Skin epidermis (tissue), 12 donors: ENCODE measurements around the gene AQR.

Source experiments
- H3K27ac ChIP-seq, 21 experiments: fragments of 200-600 bp; sonication (generic) in 11 of 21; one replicate each; pipeline ENCODE4 v1.5.0; 2020; ENCODE audit warnings: mild to moderate bottlenecking in 3 of 21, inconsistent platforms in 2 of 21, moderate library complexity in 2 of 21
- H3K4me3 ChIP-seq, 7 experiments: fragments of 200-600 bp; sonication (generic) in 2 of 7; one replicate each; pipeline ENCODE4 v1.5.0; 2020; ENCODE audit warnings: inconsistent platforms in 2 of 7, mild to moderate bottlenecking in 2 of 7, moderate library complexity in 1 of 7

The AQR gene

DNA sequence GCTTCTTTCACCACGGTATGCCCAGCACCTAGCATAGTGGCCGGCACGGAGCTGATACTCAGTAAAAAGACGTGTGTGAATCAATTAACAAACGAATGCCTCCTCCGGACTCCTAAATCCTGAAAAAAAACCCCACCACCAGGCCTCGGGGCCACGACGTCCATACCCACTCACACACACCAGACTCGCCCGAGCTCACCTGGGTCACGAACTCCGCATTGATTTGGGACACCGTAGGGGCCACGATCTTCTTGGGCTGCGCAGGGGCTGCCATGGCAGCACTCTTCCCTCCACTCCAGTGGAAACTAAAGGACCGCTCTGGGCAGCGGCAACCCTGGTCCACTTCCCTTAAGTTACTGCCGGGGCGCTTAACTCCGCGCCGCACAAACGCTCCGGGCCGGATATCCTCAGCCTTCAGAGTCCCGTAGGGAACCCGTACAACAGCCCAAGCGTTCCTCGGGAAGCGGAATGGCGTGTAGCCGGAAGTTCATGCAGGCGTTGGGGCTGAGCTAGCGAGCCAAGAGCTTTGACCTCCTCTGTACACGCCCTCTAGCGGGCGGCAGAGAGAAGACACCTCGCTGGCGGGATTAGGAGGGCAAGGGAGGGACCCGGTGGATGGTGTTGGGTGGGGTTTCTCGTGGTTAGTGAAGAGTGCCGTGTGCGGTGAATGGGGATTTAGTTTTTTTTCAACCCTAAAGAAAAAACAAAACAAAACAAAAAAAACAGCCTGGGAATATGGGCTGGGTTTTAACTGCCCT is at the start of gene AQR:
TSS of gene AQR (minus strand) at position 403 of the 758 bp plus-strand sequence. CDS start at position 274, 129 bp downstream.
- Histone ChIP-seq H3K4me3 (peak within 1 kb of the TSS; percentile 71 to 96 (median 86)), H3K27ac (peak within 1 kb of the TSS; percentile 62 to 92 (median 87))

DNA sequence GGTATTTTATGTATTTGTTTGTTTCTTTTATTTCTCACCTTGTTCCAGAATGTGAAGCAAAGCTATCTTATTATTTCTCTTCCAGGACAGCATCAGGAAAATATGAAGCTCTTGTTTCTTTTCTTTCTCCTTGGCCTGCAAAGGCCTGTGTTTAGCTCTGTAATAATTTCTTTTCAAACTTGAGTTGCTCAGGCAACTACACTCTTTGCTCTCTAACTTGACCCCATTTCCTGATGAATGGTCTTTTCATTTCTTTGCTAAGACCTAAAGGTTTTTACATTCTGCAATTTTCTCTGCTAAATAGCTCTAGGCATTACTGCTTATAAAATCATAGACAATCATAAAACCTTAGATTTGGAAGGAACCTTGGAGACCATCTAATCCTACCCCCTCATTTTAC is 44.7 kb upstream of the AQR start:
- Histone ChIP-seq H3K27ac (no peak overlapping the region), H3K4me3 (no peak overlapping the region)

DNA sequence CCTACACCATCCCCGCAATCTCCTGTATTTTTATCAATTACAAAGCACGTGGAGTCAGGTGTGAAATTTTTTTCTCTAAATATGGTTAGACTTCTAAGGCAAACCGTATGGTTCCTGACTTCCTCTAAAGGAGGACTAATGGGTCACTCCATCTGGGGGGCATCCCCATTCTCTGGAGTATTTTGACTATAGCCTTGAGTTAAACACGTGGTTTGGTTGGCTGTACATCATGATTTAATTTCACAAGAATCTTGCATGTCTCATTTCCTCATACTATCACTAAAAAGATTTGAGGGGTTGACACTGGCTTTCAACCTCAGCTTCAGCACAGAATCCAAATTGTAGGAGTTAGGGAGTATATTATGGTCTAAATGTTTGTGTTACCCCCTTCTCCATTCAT is 43.8 kb upstream of the AQR start:
- H3K4me3 ChIP-seq = no peak overlapping the region
- H3K27ac ChIP-seq = no peak overlapping the region

DNA sequence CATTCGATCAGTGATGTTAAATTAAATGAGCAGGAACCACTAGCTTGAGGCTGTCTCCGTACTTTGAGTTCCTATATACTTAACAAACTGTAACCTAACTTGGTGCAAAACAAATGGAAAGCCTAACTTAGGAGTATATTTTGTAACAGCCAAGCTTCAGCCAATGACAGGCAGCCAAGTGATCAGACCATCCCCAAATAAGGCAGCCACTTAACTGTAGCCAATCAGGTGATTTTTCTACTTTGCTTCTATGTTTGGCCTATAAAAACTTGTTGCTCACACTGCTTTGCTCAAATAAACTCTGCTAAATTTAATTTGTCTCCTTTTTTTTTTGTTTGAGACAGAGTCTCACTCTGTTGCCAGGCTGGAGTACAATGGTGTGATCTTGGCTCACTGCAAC is 37.9 kb upstream of the AQR start:
- H3K27ac ChIP-seq = no peak overlapping the region
- H3K4me3 ChIP-seq = no peak overlapping the region

DNA sequence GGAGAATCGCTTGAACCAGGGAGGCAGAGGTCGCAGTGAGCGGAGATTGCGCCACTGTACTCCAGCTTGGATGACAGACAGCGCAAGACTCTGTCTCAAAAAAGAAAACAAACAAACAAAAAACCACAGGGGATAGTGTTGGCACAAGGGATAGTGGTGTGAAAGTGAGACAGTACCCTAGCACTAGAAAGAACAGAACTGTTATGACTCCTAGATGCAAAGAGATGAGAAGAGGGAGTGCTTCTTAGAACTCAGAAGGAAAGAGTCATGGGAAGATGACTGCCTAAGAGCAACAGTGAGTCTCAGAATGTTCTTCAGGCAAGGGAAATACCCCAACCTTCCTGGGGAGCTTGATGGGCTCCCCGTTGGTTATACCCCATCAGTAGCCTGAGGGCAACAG is 36.4 kb upstream of the AQR start:
- H3K4me3 ChIP-seq = no peak overlapping the region
- no peak overlapping the region for H3K27ac ChIP-seq

DNA sequence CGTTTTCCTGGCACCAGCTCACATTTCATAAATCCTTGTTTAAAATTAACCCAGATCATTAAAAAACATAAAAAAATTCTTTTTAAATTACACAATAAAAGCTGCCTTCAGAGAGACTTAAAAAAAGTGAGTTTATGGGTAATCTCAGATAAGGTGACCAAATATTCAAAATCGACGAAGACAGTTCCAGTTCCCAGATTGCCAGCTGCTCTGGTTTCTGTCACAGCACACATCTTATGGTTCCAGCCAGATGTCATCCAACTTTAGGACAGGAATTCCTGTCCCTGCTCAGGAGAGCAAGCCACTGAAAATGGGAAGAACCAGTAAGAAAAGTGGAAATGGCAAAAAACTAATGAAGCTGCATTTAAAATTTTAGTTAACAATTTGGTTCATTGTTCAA is 34.4 kb upstream of the AQR start:
- H3K27ac ChIP-seq = no peak overlapping the region
- no peak overlapping the region for H3K4me3 ChIP-seq

DNA sequence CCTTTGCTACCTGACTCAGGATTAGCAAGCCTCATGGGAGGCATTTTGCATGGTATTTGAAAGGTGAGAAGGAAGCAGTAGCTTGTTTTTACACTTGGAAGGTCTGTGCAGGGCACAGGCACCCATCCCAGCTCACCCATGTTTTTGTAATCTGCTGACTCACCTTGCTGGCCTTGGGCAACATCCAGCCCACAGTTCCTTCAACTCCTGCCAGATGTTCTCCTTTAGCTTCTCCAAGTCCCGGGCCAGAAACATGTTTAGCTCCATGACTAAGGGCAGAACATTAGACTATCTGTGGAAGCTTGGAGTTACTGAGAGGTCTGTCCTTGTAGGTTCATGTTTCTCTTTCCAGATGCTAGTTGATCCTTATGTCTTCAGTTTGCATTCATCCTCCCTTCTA is 31.0 kb upstream of the AQR start:
- no peak overlapping the region for H3K4me3 ChIP-seq
- H3K27ac ChIP-seq = peak overlapping the region in 5 of 21 experiments; percentile 17 to 42 (median 25)

DNA sequence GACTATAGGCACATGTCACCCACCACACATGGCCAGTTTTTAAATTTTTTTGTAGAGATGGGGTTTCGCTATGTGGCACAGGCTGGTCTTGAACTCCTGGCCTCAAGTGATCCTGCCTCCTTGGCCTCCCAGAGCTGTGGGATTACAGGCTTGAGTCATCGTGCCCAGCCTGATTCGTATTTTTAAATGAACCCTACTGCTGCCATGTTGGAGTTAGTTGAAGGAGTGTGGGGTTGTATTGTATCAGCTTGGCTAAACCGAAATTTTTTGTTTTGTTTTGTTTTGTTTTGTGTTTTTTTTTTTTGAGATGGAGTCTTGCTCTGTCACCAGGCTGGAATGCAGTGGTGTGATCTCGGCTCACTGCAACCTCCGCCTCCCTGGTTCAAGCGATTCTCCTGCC is 30.4 kb upstream of the AQR start:
- peak overlapping the region in 4 of 21 experiments; percentile 23 to 42 (median 31) for H3K27ac ChIP-seq
- H3K4me3 ChIP-seq = no peak overlapping the region

DNA sequence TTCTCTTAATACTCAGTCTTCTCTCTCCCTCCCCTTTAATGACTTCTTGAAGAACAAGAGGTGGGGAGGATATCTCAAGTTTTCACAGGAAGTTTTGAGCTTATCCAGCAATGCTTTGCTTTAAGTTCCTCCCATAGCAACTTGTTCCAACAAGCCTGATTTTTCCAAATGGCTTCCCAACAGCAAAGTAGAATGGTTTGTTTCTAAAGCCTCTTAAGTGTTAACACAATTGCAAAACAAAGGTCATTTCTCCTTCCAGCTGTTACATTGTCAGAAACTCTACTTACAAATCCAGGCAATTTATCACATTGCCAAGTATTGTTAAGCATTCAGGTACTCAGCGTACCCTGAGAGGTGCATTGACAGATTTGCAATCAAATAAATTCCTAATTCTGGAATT is 25.4 kb upstream of the AQR start:
- Histone ChIP-seq H3K4me3 (no peak overlapping the region), H3K27ac (peak overlapping the region in 15 of 21 experiments; percentile 26 to 75 (median 59))

DNA sequence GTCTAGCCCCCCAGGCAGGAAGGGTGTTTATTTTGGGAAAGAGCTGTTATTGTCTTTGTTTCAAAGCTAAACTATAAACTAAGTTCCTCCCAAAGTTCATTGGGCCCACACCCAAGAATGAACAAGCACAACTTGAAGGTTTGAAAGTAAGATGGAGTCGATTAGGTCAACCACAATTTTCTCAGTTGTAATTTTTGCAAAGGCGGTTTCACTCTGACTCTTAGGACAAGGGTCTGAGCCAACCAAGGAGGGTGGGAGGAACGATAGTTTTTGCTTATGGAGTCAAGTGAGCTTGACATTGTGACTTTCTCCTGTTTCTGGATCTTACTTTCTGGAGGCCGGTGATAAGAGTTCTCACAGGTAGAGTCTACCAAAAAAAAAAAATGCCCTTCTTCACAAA is 24.3 kb upstream of the AQR start:
- Histone ChIP-seq H3K4me3 (no peak overlapping the region), H3K27ac (peak overlapping the region in 10 of 21 experiments; percentile 0 to 75 (median 50))

DNA sequence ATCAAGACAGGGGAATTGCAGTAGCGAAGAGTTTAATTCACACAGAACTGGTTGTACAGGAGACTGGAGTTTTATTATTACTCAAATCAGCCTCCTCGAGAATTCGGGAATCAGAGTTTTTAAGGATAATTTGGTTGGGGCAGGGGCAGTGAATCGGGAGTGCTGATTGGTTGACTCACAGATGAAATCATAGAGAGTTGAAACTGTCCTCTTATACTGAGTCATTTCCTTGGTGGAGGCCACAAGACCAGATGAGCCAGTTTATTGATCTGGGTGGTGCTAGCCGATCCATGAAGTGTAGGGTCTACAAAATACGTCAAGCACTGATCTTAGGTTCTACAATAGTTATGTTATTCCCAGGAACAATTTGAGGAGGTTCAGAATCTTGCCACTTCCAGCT is 23.9 kb upstream of the AQR start:
- Histone ChIP-seq H3K27ac (peak overlapping the region in 9 of 21 experiments; percentile 0 to 75 (median 60)), H3K4me3 (no peak overlapping the region)

DNA sequence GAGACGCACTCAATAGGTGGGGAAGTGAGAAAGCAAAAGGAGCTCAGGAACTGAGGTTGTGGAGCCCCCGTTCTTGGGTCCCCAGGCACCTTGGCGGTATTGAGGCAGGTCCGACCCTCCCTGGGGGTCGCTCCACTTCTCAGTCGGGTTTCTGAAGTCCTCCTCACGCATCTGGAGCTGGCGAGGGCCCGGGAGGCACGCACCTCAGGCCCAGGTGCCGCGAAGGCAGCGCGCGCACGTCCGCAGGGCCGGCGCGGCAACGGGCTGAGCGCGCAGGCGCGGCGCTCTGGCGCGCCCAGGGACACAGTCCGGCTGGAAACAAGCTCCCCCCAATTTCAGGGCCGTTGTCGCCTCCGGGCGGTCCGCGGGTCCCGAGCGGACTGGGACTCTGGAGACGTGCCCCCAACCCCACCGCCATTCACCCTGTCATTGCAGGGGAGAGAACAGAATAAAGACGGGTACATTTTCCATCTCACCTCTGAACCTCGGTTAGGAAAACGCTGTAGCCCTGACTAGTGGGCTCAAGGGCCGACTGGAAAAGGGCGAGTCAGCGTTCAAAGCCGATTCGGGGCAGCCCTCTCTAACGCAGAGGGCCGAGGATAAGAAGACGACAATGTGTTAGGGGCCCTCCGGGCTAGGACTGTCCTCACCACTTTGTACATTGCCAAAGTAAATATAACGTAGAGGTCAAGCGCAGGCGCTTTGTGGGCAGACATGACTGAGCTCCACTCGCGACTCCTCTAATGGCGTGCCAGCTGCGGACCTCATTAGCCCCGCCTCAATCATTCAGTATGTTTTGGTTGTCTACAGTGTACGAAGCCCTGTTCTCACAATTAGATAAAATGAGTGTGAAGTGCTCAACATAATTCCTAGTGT is 18.7 kb upstream of the AQR start, which contains the start of gene ZNF770:
TSS of gene ZNF770 (minus strand) at position 261 of the 876 bp plus-strand sequence. CDS start 4,853 bp downstream, outside the sequence.
- H3K4me3 ChIP-seq = peak within 1 kb of the TSS; percentile 76 to 89 (median 85)
- H3K27ac ChIP-seq = peak within 1 kb of the TSS; percentile 49 to 99 (median 98)

DNA sequence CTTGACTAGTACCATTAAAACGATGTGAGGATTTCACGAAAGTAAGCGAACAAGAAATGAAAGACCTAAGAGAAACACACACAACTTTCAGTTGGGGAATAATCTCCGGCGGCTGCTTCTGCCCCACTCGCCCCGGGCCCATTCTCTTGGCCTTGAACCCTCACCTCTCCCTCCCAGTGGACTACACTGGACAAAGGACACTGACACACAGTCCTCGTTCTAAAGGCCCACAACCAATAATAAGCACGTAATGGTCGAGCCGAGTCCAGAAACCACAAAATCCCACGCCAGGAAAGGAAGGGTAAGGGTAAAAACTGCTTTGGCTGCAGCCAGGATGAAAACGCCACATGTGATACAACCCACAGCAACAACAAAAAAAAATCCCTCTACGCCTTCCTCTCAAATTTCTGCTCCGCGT is 18.1 kb upstream of the AQR start:
- Histone ChIP-seq H3K4me3 (peak overlapping the region; percentile 76 to 89 (median 85)), H3K27ac (peak overlapping the region; percentile 49 to 99 (median 98))

DNA sequence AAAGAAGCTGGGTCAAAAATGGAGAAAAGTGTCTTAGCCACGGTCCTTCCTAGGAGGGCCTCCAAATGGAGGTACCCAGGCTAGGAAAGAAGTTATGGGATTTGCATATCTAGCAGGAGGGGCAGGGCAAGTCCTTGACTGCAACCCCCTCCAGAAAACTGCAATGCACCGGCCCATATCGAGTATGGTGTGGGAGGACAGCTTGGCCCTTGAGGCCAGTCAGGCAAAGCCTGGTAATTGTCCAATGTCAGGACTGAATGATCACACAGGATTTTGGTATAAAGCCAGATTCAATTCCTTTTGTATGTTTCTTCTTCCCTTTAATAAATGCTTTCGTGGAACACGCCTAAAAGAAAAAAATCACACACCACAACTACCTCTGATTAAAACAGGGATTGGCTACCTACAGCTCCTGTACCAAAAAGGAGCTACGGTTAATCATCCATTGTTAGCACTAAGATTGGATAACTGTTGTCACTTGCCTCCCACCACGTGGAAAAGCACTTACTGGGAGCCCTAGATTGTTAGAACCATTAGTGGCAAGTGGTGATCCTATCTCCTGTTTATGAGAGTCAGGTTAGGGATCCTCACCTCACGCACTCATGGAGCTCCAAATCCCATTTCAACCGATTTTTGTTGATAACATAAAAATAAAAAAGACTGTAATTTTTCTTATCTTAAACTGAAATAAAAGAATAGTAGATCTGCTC is 17.4 kb upstream of the AQR start:
- peak overlapping the region; percentile 76 to 89 (median 85) for H3K4me3 ChIP-seq
- H3K27ac ChIP-seq = peak overlapping the region in 19 of 21 experiments; percentile 25 to 99 (median 98)

DNA sequence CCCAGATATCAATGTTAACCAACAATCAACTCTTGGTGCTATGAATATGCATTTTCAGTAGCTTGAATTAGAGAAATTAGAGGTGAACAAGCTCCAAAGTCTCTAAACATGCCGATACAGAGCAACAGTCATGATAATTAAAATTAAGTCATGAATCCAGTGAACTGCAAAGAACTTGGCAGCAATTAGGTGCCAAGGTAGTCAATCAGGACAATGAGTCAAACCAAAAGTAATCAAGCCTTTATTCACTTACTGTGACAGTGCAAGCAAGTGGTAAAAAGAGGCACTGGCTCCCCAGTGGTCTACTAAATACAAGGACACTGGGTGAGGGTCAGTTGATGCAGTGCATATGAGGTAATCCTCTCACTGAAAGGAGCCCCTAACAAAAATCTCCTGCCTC is 16.8 kb upstream of the AQR start:
- H3K27ac ChIP-seq = peak overlapping the region in 16 of 21 experiments; percentile 14 to 99 (median 97)
- H3K4me3 ChIP-seq = peak overlapping the region; percentile 76 to 89 (median 85)

DNA sequence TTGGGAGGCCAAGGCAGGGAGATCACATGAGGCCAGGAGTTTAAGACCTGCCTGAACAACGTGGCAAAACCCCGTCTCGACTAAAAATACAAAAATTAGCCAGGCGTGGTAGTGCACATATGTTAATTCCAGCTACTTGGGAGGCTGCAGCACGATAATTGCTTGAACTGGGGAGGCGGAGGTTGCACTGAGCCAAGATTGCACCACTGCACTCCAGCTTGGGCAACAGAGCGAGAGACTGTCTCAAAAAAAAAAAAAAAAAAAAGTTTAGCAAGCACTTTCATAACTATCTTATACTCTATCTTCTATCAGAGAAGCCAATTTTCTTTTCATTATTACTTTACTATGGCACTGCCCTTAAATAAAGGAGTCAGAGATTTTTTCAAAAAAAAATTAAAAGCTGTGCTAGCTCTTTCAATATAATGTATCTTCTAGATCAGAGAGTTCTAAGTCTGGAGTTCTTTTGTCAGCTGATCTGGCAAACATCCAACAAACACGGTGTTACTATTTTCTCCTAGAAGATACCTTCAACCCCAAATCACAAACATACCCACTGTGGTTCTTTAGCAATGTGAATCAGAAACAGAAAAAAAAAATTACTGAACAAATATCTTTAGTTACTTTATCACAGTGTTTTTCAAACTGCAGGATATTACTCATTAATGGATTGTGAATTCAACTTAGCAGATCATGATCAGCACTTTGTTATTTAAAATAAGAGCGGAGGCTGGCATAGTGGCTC is 15.5 kb upstream of the AQR start:
- Histone ChIP-seq H3K27ac (peak overlapping the region in 12 of 21 experiments; percentile 0 to 99 (median 30)), H3K4me3 (peak overlapping the region in 3 of 7 experiments; percentile 81 to 87 (median 86))

DNA sequence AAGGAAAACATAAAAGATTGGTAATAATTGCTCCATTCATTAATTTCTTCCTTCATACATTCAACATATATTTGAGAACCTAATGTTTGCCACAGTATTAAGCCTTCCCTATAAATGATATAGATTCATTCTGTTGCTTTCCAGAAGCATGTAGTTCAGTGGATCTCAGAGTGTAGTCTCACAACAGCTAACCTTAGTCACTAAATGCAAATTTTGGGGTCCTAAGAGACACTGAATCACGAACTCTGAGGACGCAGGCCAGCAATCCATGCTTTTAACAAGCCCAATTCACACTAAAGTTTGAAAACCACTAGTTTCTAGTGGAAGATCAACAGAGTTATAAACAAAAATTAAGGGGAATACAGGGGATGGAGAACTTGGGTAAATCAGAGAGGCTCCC is 7.2 kb upstream of the AQR start:
- Histone ChIP-seq H3K4me3 (no peak overlapping the region), H3K27ac (no peak overlapping the region)

DNA sequence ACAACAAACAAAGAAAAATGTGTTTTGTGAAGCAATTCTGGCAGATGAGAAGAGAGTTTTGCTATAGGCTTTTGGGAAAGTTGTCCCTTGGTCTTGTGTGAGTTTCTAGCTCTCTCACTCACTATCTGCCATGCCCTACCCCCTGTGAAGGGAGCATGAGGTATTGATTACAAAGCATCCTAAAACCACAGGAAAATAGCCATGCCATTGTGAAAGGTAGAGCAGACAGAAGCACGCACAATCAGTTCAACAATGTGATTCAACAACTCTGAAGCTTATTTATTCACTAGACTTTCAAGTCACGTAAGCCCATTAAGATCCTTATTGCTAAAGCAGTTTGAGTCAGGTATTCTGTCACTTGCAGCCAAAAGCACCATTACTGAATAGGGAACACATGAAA is 6.5 kb upstream of the AQR start:
- Histone ChIP-seq H3K4me3 (no peak overlapping the region), H3K27ac (no peak overlapping the region)

DNA sequence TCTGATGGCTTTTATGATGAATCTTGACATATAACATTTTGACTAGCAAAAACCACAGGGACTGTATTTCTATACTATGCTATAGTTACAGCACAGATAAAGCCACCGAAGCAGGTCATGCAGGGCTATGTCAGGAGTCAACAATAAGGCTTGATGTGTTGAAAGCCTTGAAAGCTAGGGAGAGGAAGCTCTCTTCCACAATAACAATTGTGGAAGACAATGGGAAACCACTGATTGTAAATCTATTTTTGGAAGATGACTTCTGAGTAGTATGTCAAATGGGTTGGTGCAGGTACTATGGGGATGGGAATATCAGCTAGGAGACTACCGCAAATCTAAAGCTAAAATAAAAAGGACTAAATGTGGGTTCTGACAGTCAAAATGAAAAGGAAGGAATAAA is 4.0 kb upstream of the AQR start:
- no peak overlapping the region for H3K27ac ChIP-seq
- H3K4me3 ChIP-seq = no peak overlapping the region
